Measurements from ENCODE around the gene PRPF6.

The PRPF6 gene

DNA sequence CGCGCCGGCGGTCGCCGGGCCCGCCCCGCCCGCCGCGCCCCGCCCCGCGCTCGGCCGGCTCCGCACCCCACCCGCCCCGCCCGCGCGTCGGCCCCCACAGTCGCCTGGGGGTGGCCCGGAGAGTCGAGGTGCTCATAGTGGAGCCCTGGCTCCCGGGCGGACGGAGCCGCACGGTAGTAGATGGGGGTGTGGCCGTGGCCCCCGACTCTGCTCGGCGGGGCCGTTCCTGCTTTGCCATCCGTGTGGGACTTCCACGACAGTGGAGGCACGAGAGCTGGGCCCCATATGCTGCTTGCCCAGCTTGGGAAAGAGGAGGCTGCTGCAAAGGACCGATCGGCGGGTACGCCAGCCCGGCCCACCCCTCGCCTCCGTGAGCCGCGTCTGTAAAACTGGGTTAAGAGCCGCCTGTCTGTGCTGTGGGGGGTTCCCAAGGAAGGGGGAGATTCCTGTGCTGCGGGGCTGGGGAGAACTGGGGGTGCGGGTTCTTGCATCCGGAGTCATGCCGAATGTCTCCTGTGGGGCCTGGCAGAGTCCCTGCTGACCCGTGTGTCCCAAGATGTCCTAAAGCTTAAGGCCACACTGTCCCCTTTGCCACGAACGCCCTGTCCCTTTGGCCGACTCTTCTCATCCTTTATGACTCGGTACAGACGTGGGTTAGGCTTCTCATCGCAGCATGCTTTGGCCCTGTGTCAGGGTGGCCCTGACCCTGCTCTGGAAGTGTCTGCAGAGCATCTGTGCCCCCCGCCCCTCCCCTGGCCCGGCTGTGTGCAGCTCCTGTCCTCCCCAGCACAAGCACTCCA is 99.3 kb downstream of the PRPF6 start, which contains the start of gene OPRL1:
OPRL1 (plus strand) TSS at position 70 of the 800 bp plus-strand sequence. CDS start 12,639 bp downstream, outside the sequence.
- DNase-seq = peak; percentile 47 to 58

DNA sequence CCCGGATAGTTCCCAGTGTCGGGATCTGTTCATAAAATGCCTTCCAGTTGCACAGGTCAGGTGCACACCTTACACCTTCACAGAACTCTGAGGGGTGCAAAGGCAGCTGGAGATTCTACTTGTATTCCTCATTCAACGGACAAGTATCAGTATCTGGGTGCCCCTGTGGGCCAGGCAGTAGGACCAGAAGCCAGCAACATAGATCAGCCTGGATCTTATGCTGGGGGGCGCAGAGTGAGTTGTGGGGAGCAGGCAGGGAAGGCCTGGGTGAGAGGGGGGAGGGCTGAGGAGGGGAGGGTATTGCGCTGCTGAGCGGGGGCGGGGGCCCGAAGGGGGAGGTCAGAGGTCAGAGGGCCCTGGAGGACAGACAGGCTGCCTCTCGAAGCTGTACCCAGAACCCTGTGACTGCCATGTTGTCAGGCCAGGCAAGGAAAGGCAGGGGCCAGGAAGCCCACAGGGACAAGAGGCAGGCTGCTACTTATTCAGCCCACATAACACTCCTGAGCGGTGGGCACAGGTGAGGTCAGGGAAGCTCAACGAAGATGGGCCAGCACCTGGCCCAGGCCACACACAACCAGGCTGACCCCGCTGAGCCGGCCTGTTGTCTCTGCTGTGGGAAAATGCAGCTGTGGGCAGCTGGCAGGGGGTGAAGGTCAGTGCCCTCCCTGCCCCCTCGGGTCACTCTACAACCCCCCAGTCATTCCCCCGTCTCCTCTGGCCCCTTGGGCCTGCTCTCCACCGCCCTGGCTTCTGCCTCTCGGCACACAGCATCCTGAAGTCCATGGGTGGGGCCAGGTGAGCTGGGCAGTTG is 100.1 kb downstream of the PRPF6 start:
- DNase-seq = no peak

DNA sequence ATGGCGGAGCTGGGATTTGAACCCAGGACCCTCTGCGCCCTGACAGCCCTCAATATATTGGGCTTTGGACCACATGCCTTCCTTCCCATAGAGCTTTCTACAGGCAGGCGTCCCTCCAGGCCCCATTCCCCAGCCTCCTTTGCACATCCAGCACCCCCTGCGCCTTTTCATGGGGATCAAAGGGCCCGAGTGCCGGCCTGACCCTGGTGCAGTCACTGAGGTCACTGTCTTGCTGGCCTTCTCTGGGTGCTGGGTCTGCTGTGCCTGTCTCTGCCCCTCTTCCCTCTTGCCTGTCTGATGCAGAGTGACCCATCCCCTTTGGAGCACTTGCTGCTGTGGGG is 100.7 kb downstream of the PRPF6 start:
- DNase-seq = no peak

DNA sequence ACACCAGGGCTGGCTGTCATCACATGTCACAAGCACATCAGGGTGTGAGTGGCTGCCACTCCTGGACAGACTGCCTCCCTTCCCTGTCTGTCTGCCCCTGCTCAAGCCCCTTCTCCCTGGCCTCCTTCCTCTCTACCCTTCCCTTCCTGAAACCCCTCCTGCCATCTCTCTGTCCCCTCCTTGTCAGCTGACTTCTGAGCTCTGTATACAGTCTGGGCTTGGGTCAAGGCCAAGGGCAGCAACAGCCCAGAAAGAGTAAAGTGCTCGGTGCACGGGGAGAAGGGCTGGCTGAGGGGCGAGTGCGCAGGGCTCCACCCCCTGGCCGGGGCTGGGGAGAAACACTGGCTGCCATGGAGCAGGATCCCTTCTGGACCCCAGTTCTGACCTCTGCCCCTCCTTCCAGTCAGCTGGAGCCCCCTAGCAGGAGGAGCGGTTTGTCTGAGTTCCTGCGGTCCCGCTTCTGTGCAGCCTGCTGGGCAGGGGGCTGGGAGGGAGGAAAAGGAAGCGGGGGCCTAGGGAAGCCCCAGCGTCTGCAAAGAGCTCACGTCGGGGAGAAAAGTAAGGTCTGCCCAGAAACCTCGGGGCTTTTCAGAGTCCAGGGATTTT is 101.3 kb downstream of the PRPF6 start:
- DNase-seq = no peak
